Activated CD4-positive, alpha-beta T cell treated with anti-CD3 and anti-CD28 coated beads, Interleukin-2, amount 10 ng/mL, durations not matched to agents 7 days and 5 days (primary cell): ENCODE results near the gene SH3RF3. TPM values are rescaled to one million over a fixed set of nuclear protein-coding genes. Genes with fewer than 3 reads are reported as not detected.
A peak's percentile ranks its signal among the peaks of the same experiment; 100 is the strongest.

Experiments
- CTCF ChIA-PET: fragments of 350-600 bp; sonication (Branson Sonifier 250); formaldehyde crosslinking; loops from one replicate; lab custom pipeline; 2021; ENCODE audit warnings: antibody characterized with exemption; lab: Charles Lee
- POLR2A ChIA-PET: fragments of 350-600 bp; sonication (Branson Sonifier 250); formaldehyde crosslinking; loops from one replicate; lab custom pipeline; 2021; ENCODE audit warnings: antibody characterized with exemption; lab: Charles Lee
- DNase-seq: peaks from one replicate; pipeline ENCODE4 v3.0.0-alpha.2; 2020
- H3K27ac Mint-ChIP-seq: one replicate; pipeline ENCODE4 v1.8.0; 2021; ENCODE audit warnings: mild to moderate bottlenecking, moderate library complexity, mixed read lengths
- H3K27me3 Mint-ChIP-seq: one replicate; pipeline ENCODE4 v1.8.0; 2021; ENCODE audit warnings: mixed read lengths
- H3K36me3 Mint-ChIP-seq: one replicate; pipeline ENCODE4 v1.8.0; 2021; ENCODE audit warnings: low read depth, mixed read lengths
- H3K4me1 Mint-ChIP-seq: one replicate; pipeline ENCODE4 v1.8.0; 2021; ENCODE audit warnings: mixed read lengths
- H3K4me3 Mint-ChIP-seq: one replicate; pipeline ENCODE4 v1.8.0; 2021; ENCODE audit warnings: mild to moderate bottlenecking, moderate library complexity, mixed read lengths
- H3K9me3 Mint-ChIP-seq: one replicate; pipeline ENCODE4 v1.8.0; 2021; ENCODE audit warnings: mixed read lengths
- total RNA-seq, 2 experiments: library from RNA; stranded (reverse); gene quantifications; one replicate each; pipeline ENCODE4 v1.2.3, GENCODE V29; 2021

Gene SH3RF3
- total RNA-seq, 2 experiments from 2014 or later = 0.08 to 0.17 TPM

- no peaks in the 10 kb centered on the region for H3K36me3 Mint-ChIP-seq
Observed at GRCh38 chr2:109208071-109208950, 79.3 kb downstream of the SH3RF3 start.

GRCh38 chr2:109208951-109209335 is 79.9 kb downstream of the SH3RF3 start:
- Mint-ChIP-seq H3K4me1 (peaks cover 14% of the 10 kb centered on the region), H3K27me3 (peaks cover 74% of the 10 kb centered on the region), H3K27ac (no peak overlapping the region), H3K36me3 (no peaks in the 10 kb centered on the region), H3K4me3 (no peak overlapping the region), H3K9me3 (no peaks in the 10 kb centered on the region)
- DNase-seq = no peak
- ChIA-PET CTCF (interaction anchor here (1.0 to 1.4 kb wide), 3 partner anchors 14 to 53 kb away, joined by 3 to 4 read pairs (median 3); no protein-coding TSS in a partner anchor), POLR2A (no interaction called here)

More at GRCh38 chr2:109208071-109208950, 79.3 kb downstream of the SH3RF3 start:
- peak; percentile 24 for DNase-seq
- Mint-ChIP-seq H3K27ac (no peak overlapping the region), H3K4me1 (peaks cover 7% of the 10 kb centered on the region), H3K9me3 (no peaks in the 10 kb centered on the region), H3K4me3 (no peak overlapping the region), H3K27me3 (peaks cover 75% of the 10 kb centered on the region)
- CTCF ChIA-PET = interaction anchor here (1.0 to 1.4 kb wide), 3 partner anchors 13 to 53 kb away, joined by 3 to 4 read pairs (median 3); no protein-coding TSS in a partner anchor
- POLR2A ChIA-PET = no interaction called here

- ChIA-PET CTCF (interaction anchor here (1.0 to 1.4 kb wide), 2 partner anchors 15 to 54 kb away, joined by 3 read pairs; no protein-coding TSS in a partner anchor), POLR2A (no interaction called here)
- Mint-ChIP-seq H3K27me3 (peaks cover 72% of the 10 kb centered on the region), H3K27ac (no peak overlapping the region), H3K9me3 (no peaks in the 10 kb centered on the region), H3K4me1 (peaks cover 18% of the 10 kb centered on the region), H3K4me3 (no peak overlapping the region), H3K36me3 (no peaks in the 10 kb centered on the region)
- no peak for DNase-seq
Observed at GRCh38 chr2:109209412-109209811, 80.4 kb downstream of the SH3RF3 start.

GRCh38 chr2:109209941-109210340 is 80.9 kb downstream of the SH3RF3 start:
- ChIA-PET CTCF (interaction anchor here (1.0 kb wide), 1 partner anchor 15 kb away, joined by 3 read pairs; no protein-coding TSS in a partner anchor), POLR2A (no interaction called here)
- Mint-ChIP-seq H3K27me3 (peaks cover 74% of the 10 kb centered on the region), H3K27ac (no peak overlapping the region), H3K36me3 (no peaks in the 10 kb centered on the region), H3K4me1 (peaks cover 24% of the 10 kb centered on the region), H3K9me3 (no peaks in the 10 kb centered on the region), H3K4me3 (no peak overlapping the region)
- no peak for DNase-seq

- peaks cover 80% of the 10 kb centered on the region for H3K27me3 Mint-ChIP-seq
- DNase-seq = no peak
- POLR2A ChIA-PET = no interaction called here
- H3K27ac Mint-ChIP-seq = no peak overlapping the region
- H3K4me3 Mint-ChIP-seq = no peak overlapping the region
- no peaks in the 10 kb centered on the region for H3K36me3 Mint-ChIP-seq
- no peaks in the 10 kb centered on the region for H3K9me3 Mint-ChIP-seq
- H3K4me1 Mint-ChIP-seq = peaks cover 29% of the 10 kb centered on the region
- CTCF ChIA-PET = no interaction called here
Observed at GRCh38 chr2:109210431-109211200, 81.6 kb downstream of the SH3RF3 start.

GRCh38 chr2:109211315-109211714 is 82.3 kb downstream of the SH3RF3 start:
- Mint-ChIP-seq H3K36me3 (no peaks in the 10 kb centered on the region), H3K9me3 (no peaks in the 10 kb centered on the region), H3K4me3 (no peak overlapping the region), H3K27ac (no peak overlapping the region), H3K27me3 (peaks cover 83% of the 10 kb centered on the region), H3K4me1 (peaks cover 34% of the 10 kb centered on the region)
- POLR2A ChIA-PET = no interaction called here
- no peak for DNase-seq
- CTCF ChIA-PET = interaction anchor here (0.7 kb wide), 1 partner anchor 13 kb away, joined by 3 read pairs; no protein-coding TSS in a partner anchor

- CTCF ChIA-PET = interaction anchor here (0.8 kb wide), 1 partner anchor 23 kb away, joined by 4 read pairs; no protein-coding TSS in a partner anchor
- peaks cover 49% of the 10 kb centered on the region for H3K4me1 Mint-ChIP-seq
- POLR2A ChIA-PET = no interaction called here
- no peak for DNase-seq
- peaks cover 83% of the 10 kb centered on the region for H3K27me3 Mint-ChIP-seq
- no peak overlapping the region for H3K4me3 Mint-ChIP-seq
- peaks cover 2% of the 10 kb centered on the region for H3K36me3 Mint-ChIP-seq
- no peak overlapping the region for H3K27ac Mint-ChIP-seq
- no peaks in the 10 kb centered on the region for H3K9me3 Mint-ChIP-seq
Observed at GRCh38 chr2:109212836-109213563, 84.0 kb downstream of the SH3RF3 start.

GRCh38 chr2:109213646-109214433 is 84.8 kb downstream of the SH3RF3 start:
- POLR2A ChIA-PET = no interaction called here
- H3K27me3 Mint-ChIP-seq = peaks cover 80% of the 10 kb centered on the region
- peaks cover 57% of the 10 kb centered on the region for H3K4me1 Mint-ChIP-seq
- peak overlapping the region; percentile 70 for H3K27ac Mint-ChIP-seq
- peaks cover 2% of the 10 kb centered on the region for H3K36me3 Mint-ChIP-seq
- CTCF ChIA-PET = interaction anchor here (0.6 to 1.3 kb wide), 3 partner anchors 22 to 111 kb away, joined by 3 to 4 read pairs (median 3); no protein-coding TSS in a partner anchor
- peak overlapping the region; percentile 30 for H3K4me3 Mint-ChIP-seq
- H3K9me3 Mint-ChIP-seq = no peaks in the 10 kb centered on the region
- DNase-seq = peak; percentile 81

- DNase-seq = no peak
- peak overlapping the region; percentile 30 for H3K4me3 Mint-ChIP-seq
- peaks cover 2% of the 10 kb centered on the region for H3K36me3 Mint-ChIP-seq
- H3K4me1 Mint-ChIP-seq = peaks cover 61% of the 10 kb centered on the region
- H3K27me3 Mint-ChIP-seq = peaks cover 80% of the 10 kb centered on the region
- ChIA-PET CTCF (interaction anchor here (0.6 to 1.3 kb wide), 3 partner anchors 42 to 112 kb away, joined by 3 read pairs; no protein-coding TSS in a partner anchor), POLR2A (no interaction called here)
- H3K27ac Mint-ChIP-seq = no peak overlapping the region
- H3K9me3 Mint-ChIP-seq = no peaks in the 10 kb centered on the region
Observed at GRCh38 chr2:109214651-109215371, 85.8 kb downstream of the SH3RF3 start.

GRCh38 chr2:109215866-109216265 is 86.9 kb downstream of the SH3RF3 start:
- Mint-ChIP-seq H3K27ac (no peak overlapping the region), H3K9me3 (no peaks in the 10 kb centered on the region), H3K4me3 (no peak overlapping the region), H3K27me3 (peaks cover 78% of the 10 kb centered on the region), H3K36me3 (peaks cover 2% of the 10 kb centered on the region), H3K4me1 (peaks cover 61% of the 10 kb centered on the region)
- ChIA-PET POLR2A (no interaction called here), CTCF (interaction anchor here (1.0 to 1.1 kb wide), 2 partner anchors 11 to 294 kb away, joined by 4 to 6 read pairs; no protein-coding TSS in a partner anchor)
- no peak for DNase-seq

- ChIA-PET POLR2A (no interaction called here), CTCF (interaction anchor here (0.6 to 1.1 kb wide), 3 partner anchors 10 to 294 kb away, joined by 3 to 6 read pairs (median 4); no protein-coding TSS in a partner anchor)
- Mint-ChIP-seq H3K4me1 (peaks cover 61% of the 10 kb centered on the region), H3K27ac (no peak overlapping the region), H3K4me3 (no peak overlapping the region), H3K9me3 (no peaks in the 10 kb centered on the region), H3K27me3 (peaks cover 77% of the 10 kb centered on the region), H3K36me3 (peaks cover 2% of the 10 kb centered on the region)
- DNase-seq = no peak
Observed at GRCh38 chr2:109216332-109216731, 87.3 kb downstream of the SH3RF3 start.
